Mammary epithelial cell (primary cell): ENCODE measurements around the gene PRDM12.

Experiments used
- EZH2 ChIP-seq: IDR thresholded peaks from 2 replicates; pipeline ENCODE4 v1.6.1; 2012; ENCODE audit warnings: low read length, inconsistent platforms, borderline replicate concordance
- TF ChIP-seq, protein P1 (sequence below), 2 donors: IDR thresholded peaks in 1 of 2; conservative IDR thresholded peaks in 1 of 2; 2 replicates each; pipeline ENCODE4 v1.5.1; 2011 to 2012; ENCODE audit warnings: inconsistent platforms in 2 of 2, low read length in 2 of 2, mild to moderate bottlenecking in 2 of 2, control low read depth in 1 of 2, low read depth in 1 of 2; ENCODE audit not compliant: insufficient read depth in 1 of 2; ENCODE audit errors: extremely low read depth in 1 of 2

GRCh38 chr9:130665029-130665430, 636 bp downstream of the PRDM12 start:
- TF ChIP-seq, protein P1, sequence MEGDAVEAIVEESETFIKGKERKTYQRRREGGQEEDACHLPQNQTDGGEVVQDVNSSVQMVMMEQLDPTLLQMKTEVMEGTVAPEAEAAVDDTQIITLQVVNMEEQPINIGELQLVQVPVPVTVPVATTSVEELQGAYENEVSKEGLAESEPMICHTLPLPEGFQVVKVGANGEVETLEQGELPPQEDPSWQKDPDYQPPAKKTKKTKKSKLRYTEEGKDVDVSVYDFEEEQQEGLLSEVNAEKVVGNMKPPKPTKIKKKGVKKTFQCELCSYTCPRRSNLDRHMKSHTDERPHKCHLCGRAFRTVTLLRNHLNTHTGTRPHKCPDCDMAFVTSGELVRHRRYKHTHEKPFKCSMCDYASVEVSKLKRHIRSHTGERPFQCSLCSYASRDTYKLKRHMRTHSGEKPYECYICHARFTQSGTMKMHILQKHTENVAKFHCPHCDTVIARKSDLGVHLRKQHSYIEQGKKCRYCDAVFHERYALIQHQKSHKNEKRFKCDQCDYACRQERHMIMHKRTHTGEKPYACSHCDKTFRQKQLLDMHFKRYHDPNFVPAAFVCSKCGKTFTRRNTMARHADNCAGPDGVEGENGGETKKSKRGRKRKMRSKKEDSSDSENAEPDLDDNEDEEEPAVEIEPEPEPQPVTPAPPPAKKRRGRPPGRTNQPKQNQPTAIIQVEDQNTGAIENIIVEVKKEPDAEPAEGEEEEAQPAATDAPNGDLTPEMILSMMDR (conservative IDR thresholded peaks at IDR 0.05 in 1 of 2, IDR thresholded peaks at IDR 0.05 in 1 of 2; ENCODE audit: extremely low read depth in 1 of 2, insufficient read depth in 1 of 2, low read depth in 1 of 2, low read length in 2 of 2): no peak
- TF ChIP-seq EZH2: peak; percentile 11
